B cell (primary cell): ENCODE measurements around the gene PRPF31. TPM values are rescaled to one million over a fixed set of nuclear protein-coding genes. Genes with fewer than 3 reads are reported as not detected.

Source experiments
- ATAC-seq: fragments of 200-7000 bp; cut with Tn5 transposase; one replicate; pipeline ENCODE4 v1.10.0; 2021; ENCODE audit warnings: low read depth, mild to moderate bottlenecking, moderate number of reproducible peaks, moderate library complexity
- CTCF ChIA-PET: fragments of 350-600 bp; sonication (Branson Sonifier 250); formaldehyde crosslinking; loops from one replicate; lab custom pipeline; 2021; ENCODE audit warnings: antibody characterized with exemption, inconsistent platforms; lab: Charles Lee
- POLR2A ChIA-PET: fragments of 350-600 bp; sonication (Branson Sonifier 250); formaldehyde crosslinking; loops from one replicate; lab custom pipeline; 2021; ENCODE audit warnings: antibody characterized with exemption; lab: Charles Lee
- DNase-seq: peaks from one replicate; pipeline ENCODE4 v3.0.0; 2013
- H2AFZ ChIP-seq: 2 replicates; pipeline ENCODE4 v1.6.1; 2012; ENCODE audit warnings: mild to moderate bottlenecking, low read depth, low read length; ENCODE audit not compliant: insufficient read depth, poor library complexity, severe bottlenecking
- H3K27ac ChIP-seq, 2 donors: 1 replicate in 1 of 2; 2 replicates in 1 of 2; pipeline ENCODE4 v1.5.1; 2012 to 2013; ENCODE audit warnings: low read length in 2 of 2, mild to moderate bottlenecking in 2 of 2, moderate library complexity in 1 of 2
- H3K27me3 ChIP-seq, 4 experiments: fragments of 200-600 bp in 1 of 4; sonication (generic) in 1 of 4; replicated peaks in 1 of 4; 1 replicate in 2 of 4; 2 replicates in 2 of 4; pipeline versions ENCODE4 v1.6.1 to v1.7.0; 2013 to 2016; ENCODE audit warnings: low read length in 3 of 4, mild to moderate bottlenecking in 2 of 4, mixed read lengths in 1 of 4, moderate library complexity in 1 of 4; ENCODE audit not compliant: insufficient read depth in 4 of 4, control insufficient read depth in 3 of 4; ENCODE audit errors: control extremely low read depth in 1 of 4
- H3K36me3 ChIP-seq, 2 experiments: replicated peaks in 1 of 2; 1 replicate in 1 of 2; 2 replicates in 1 of 2; pipeline versions ENCODE4 v1.6.1 to v1.7.1; 2013; ENCODE audit warnings: low read length in 1 of 2; ENCODE audit not compliant: insufficient read depth in 2 of 2, control insufficient read depth in 1 of 2; ENCODE audit errors: control extremely low read depth in 1 of 2, extremely low read depth in 1 of 2
- H3K4me1 ChIP-seq, 2 donors: fragments of 200-600 bp in 1 of 2; sonication (generic) in 1 of 2; 1 replicate in 1 of 2; 2 replicates in 1 of 2; pipeline versions ENCODE4 v1.5.1 to v1.6.1; 2013 to 2017; ENCODE audit warnings: low read length in 2 of 2; ENCODE audit not compliant: control insufficient read depth in 2 of 2, insufficient read depth in 2 of 2
- H3K4me2 ChIP-seq: replicated peaks from 2 replicates; pipeline ENCODE3; 2012; ENCODE audit warnings: mild to moderate bottlenecking, low read depth, low read length; ENCODE audit not compliant: poor library complexity, severe bottlenecking
- H3K4me3 ChIP-seq, 5 experiments: fragments of 200-600 bp in 1 of 5; sonication (generic) in 1 of 5; 1 replicate in 3 of 5; 2 replicates in 2 of 5; pipeline versions ENCODE4 v1.5.1 to v1.7.0; 2011 to 2016; ENCODE audit warnings: low read length in 4 of 5, mild to moderate bottlenecking in 4 of 5, low read depth in 2 of 5, control low read depth in 1 of 5, moderate library complexity in 1 of 5; ENCODE audit not compliant: insufficient read depth in 1 of 5; ENCODE audit errors: control extremely low read depth in 1 of 5, extremely low read depth in 1 of 5
- H3K79me2 ChIP-seq: fragments of 200-600 bp; sonication (generic); one replicate; pipeline ENCODE4 v1.6.0; 2016; ENCODE audit warnings: low read length; ENCODE audit not compliant: control insufficient read depth, insufficient read depth
- H3K9ac ChIP-seq: fragments of 200-600 bp; sonication (generic); 2 replicates; pipeline ENCODE4 v1.6.1; 2017; ENCODE audit warnings: mild to moderate bottlenecking, low read length, moderate library complexity
- H3K9me3 ChIP-seq, 3 donors: one replicate each; pipeline versions ENCODE4 v1.6.1 to v1.7.1; 2013; ENCODE audit warnings: low read length in 2 of 3; ENCODE audit not compliant: control insufficient read depth in 2 of 3, insufficient read depth in 1 of 3; ENCODE audit errors: control extremely low read depth in 1 of 3
- H4K20me1 ChIP-seq: 2 replicates; pipeline ENCODE4 v1.6.0; 2012; ENCODE audit warnings: mild to moderate bottlenecking, low read length; ENCODE audit not compliant: insufficient read depth, control insufficient read depth, poor library complexity, severe bottlenecking
- H3K27ac Mint-ChIP-seq: one replicate; pipeline ENCODE4 v1.8.0; 2021; ENCODE audit warnings: mixed read lengths
- H3K27me3 Mint-ChIP-seq: one replicate; pipeline ENCODE4 v1.8.0; 2021; ENCODE audit warnings: mixed read lengths
- H3K4me1 Mint-ChIP-seq: one replicate; pipeline ENCODE4 v1.8.0; 2021; ENCODE audit warnings: mixed read lengths
- H3K4me3 Mint-ChIP-seq: one replicate; pipeline ENCODE4 v1.8.0; 2021; ENCODE audit warnings: mixed read lengths
- H3K9me3 Mint-ChIP-seq: one replicate; pipeline ENCODE4 v1.8.0; 2022; ENCODE audit warnings: mixed read lengths; ENCODE audit not compliant: insufficient read depth
- CTCF ChIP-seq: fragments of 200-600 bp; IDR thresholded peaks from one replicate; pipeline ENCODE4 v1.8.0; 2022; ENCODE audit warnings: antibody characterized with exemption, mild to moderate bottlenecking
- EZH2 ChIP-seq: IDR thresholded peaks from 2 replicates; pipeline ENCODE4 v1.6.1; 2012; ENCODE audit warnings: borderline replicate concordance, low read depth, mild to moderate bottlenecking, moderate library complexity, low read length; ENCODE audit not compliant: insufficient read depth, poor library complexity, severe bottlenecking
- WGBS: methylation state at CpG from one replicate; pipeline ENCODE4 v1.1.5; 2013; ENCODE audit warnings: missing lambda C conversion rate; ENCODE audit not compliant: insufficient coverage; 5-methylcytosine and 5-hydroxymethylcytosine counted together
- intact Hi-C: fragments of 100-400 bp; cut with micrococcal nuclease; formaldehyde crosslinking; loops from one replicate; pipeline ENCODE4 v1.10.0; 2022
- polyA plus RNA-seq: library from polyadenylated mRNA; depleted of rRNA; stranded (reverse); fragments of >200 nt; gene quantifications from 2 replicates; pipeline ENCODE4 v1.2.3, GENCODE V29; 2012
- total RNA-seq, 2 donors: library from RNA; stranded (reverse); fragments of 120-200 nt in 1 of 2; gene quantifications; 1 replicate in 1 of 2; 2 replicates in 1 of 2; pipeline versions ENCODE4 v1.2.3 to v1.2.4, GENCODE V29; 2013 to 2022

The PRPF31 gene
- total and polyA plus RNA-seq, 2 donors (not counting 1 experiment from before 2014, with no cell fraction given): 61.2 to 66.2 TPM

- H3K27me3 Mint-ChIP-seq: peaks cover 16% of the 10 kb centered on the region
- no peak overlapping the region for H3K9ac ChIP-seq
- DNase-seq: peak; percentile 89
- peak; percentile 89 for ATAC-seq
- H4K20me1 ChIP-seq: no peaks in the 10 kb centered on the region
- TF ChIP-seq CTCF: peak; percentile 89
- no peak for TF ChIP-seq EZH2
- H3K4me3 ChIP-seq: no peak overlapping the region
- peak overlapping the region; percentile 56 for H2AFZ ChIP-seq
- H3K4me1 ChIP-seq: peaks cover 18 to 22% of the 10 kb centered on the region in 2 donors
- ChIA-PET POLR2A (no interaction called here), CTCF (interaction anchor here (0.6 to 8.5 kb wide), 10 partner anchors 9 to 224 kb away, joined by 3 to 50 read pairs (median 8); partner anchors contain the start of genes CNOT3, LENG1, MBOAT7 and TSEN34)
- H3K4me2 ChIP-seq: peak overlapping the region; percentile 67
- 29% methylated on average over 24 of the region's 25 CpGs for WGBS
- H3K27me3 ChIP-seq: peaks cover 0 to 23% (median 13%) of the 10 kb centered on the region in 4 experiments
- no peaks in the 10 kb centered on the region for H3K79me2 ChIP-seq
- no peak overlapping the region for H3K4me3 Mint-ChIP-seq
- no peaks in the 10 kb centered on the region for H3K9me3 Mint-ChIP-seq
- no peaks in the 10 kb centered on the region for H3K36me3 ChIP-seq
- no peak overlapping the region for H3K27ac ChIP-seq
- no peak overlapping the region for H3K27ac Mint-ChIP-seq
- H3K9me3 ChIP-seq: peaks cover 0 to 18% (median 0%) of the 10 kb centered on the region in 3 donors
- peaks cover 24% of the 10 kb centered on the region for H3K4me1 Mint-ChIP-seq
- intact Hi-C loops: loop anchor here (1.0 to 2.0 kb wide), 4 partner anchors 9 to 220 kb away; partner anchors contain the start of genes LENG1 and MBOAT7
These were observed 52.8 kb downstream of the PRPF31 start for GRCh38 chr19:54168174-54168917.
